ENCODE measurements around the gene MOCS3.
A peak's percentile ranks its signal among the peaks of the same experiment; 100 is the strongest.

Gene MOCS3

DNA sequence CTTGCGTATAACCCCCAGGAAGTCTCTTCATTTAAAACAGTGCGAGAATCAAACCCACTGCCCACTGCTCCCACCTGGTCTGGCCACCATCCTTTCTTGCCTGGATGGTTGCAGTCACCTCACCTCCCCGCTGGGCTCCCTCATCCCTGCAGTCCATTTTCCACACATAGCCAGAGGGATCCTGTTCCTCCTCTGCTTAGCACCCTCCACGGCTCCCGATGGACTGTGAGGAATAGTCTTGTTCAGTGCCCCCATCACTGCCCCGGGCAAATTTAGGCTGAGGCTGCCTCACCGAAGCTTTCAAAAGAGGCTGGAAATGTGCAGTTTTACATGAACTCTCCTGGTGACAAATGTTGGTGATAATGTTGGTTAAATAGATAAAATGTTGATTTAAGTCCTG lies 46.6 kb downstream of the MOCS3 start:
- DNase-seq, result peak in 1 of 10 donors; percentile 63
- intact Hi-C loops (cut with DNase I), result no loop called here

DNA sequence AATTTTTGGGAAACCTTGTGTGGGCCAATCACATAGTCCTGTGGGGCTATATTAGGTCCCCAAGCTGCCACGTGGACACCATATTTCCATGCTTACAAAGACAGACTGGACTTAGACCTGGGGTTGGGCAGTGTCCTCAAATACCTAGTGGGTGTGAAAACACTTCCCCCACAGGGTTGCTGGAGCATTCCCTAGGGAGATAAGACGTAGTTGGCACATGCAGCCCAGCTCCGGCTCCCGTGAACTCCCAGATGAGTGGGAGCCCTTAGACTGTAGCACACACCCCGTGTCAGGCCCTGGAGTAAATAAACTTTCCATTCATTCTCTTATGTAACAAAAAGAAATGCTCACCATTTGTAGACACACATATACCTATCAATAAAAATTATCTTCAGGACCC lies 50.1 kb downstream of the MOCS3 start:
- peak in 2 of 10 donors; percentile 46 to 49 for DNase-seq
- intact Hi-C loops (cut with DNase I), result no loop called here

DNA sequence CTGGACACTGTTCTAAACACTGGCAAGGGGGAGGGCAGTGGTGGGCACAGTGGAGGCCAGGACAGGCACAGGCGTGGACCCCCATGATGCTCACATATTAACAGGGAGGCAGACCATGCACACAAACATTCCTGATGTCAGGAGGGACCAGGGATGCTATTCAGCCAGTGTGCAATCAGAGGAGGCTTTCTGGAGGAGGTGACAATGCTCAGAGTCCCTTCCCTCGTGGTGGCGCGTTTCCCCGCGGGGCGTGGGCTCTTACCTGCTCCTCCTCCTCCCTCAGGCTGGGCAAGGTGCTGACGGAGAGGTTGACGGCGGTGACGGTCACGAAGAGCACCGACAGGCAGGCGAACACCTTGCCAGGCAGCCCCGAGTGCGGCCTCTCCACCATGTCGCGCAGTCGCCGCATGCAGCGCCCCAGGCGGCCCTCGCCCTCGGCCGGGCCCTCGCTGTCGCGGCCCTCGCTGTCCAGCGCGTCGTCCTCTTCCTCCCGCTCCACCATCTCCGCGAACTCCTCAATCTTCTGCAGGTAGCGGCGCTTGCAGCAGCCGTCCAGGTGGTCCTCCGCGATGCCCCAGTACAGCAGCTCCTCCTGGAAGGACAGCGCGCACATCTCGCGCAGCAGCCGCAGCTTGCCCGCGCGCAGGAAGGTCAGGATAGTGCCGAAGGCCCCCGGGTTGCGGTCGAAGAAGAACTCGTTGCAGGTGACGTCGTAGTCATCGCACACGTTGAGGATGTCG lies 50.9 kb downstream of the MOCS3 start:
- intact Hi-C loops (cut with DNase I), result no loop called here
- DNase-seq, result peak in 2 of 10 donors; percentile 66 to 73

GRCh38 chr20:51010043-51010365 lies 51.4 kb downstream of the MOCS3 start:
- intact Hi-C loops (cut with DNase I), result no loop called here
- peak in 1 of 10 donors; percentile 48 for DNase-seq

GRCh38 chr20:51010932-51011331 lies 52.3 kb downstream of the MOCS3 start:
- intact Hi-C loops (cut with DNase I), result no loop called here

GRCh38 chr20:51011479-51011878 lies 52.9 kb downstream of the MOCS3 start:
- intact Hi-C loops (cut with DNase I), result no loop called here
- DNase-seq, result no peak

More at GRCh38 chr20:51010932-51011331, 52.3 kb downstream of the MOCS3 start:
- peak in 1 of 10 donors; percentile 20 for DNase-seq

DNA sequence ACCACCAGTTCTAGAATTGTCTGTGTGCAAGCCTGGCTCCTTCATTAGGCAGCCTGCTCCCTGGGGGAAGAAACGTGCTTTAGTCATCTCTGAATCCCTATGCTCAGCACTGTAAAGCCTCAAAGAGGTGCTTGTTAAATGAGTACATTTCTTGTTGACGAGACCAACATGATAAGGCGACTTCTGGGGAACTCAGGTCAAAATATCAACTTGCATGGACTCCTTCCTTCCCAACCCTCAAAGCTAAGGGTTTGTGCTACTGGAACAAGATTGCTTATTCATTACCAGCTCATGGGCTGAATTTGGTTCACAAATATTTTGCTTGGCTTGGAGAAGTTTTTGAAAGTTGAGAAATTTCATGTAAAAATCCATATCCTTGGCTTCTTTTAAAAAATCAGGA lies 53.7 kb downstream of the MOCS3 start:
- intact Hi-C loops (cut with DNase I), result no loop called here
- peak in 1 of 10 donors; percentile 7 for DNase-seq

All from posterior cingulate gyrus (tissue), 11 donors.